ENCODE measurements around the gene TMEM151A.
"Not testable (repeated sequence)": the region's sequence is repeated elsewhere in the genome, so short reads cannot be mapped to it uniquely, and the experiment has no call there.

TMEM151A gene

GRCh38 chr11:66291706-66292542, at the start of gene TMEM151A:
TMEM151A (plus strand) TSS chr11:66291894; CDS start chr11:66292014, 120 bp downstream.
- peak; percentile 63 for DNase-seq

- no peak for DNase-seq
These were observed 49.5 kb upstream of the TMEM151A start for GRCh38 chr11:66242095-66242765.

GRCh38 chr11:66243782-66244535, 47.7 kb upstream of the TMEM151A start:
- DNase-seq: no peak

GRCh38 chr11:66247295-66247694, 44.4 kb upstream of the TMEM151A start:
- DNase-seq: no peak

GRCh38 chr11:66247801-66248200, 43.9 kb upstream of the TMEM151A start:
- DNase-seq: no peak

GRCh38 chr11:66248903-66249302, 42.8 kb upstream of the TMEM151A start:
- no peak for DNase-seq

GRCh38 chr11:66251809-66252208, 39.9 kb upstream of the TMEM151A start:
- no peak for DNase-seq

- not testable (repeated sequence) for DNase-seq
These were observed 38.6 kb upstream of the TMEM151A start for GRCh38 chr11:66253081-66253480.

GRCh38 chr11:66258473-66258893, 33.2 kb upstream of the TMEM151A start:
- no peak for DNase-seq

- no peak for DNase-seq
These were observed 32.5 kb upstream of the TMEM151A start for GRCh38 chr11:66259225-66259624.

- no peak for DNase-seq
These were observed 31.7 kb upstream of the TMEM151A start for GRCh38 chr11:66259956-66260355.

- DNase-seq: no peak
These were observed 30.1 kb upstream of the TMEM151A start for GRCh38 chr11:66261578-66261977.

GRCh38 chr11:66262191-66262590, 29.5 kb upstream of the TMEM151A start:
- no peak for DNase-seq

- DNase-seq: no peak
These were observed 29.0 kb upstream of the TMEM151A start for GRCh38 chr11:66262696-66263095.

- no peak for DNase-seq
These were observed 28.5 kb upstream of the TMEM151A start for GRCh38 chr11:66263231-66263630.

- no peak for DNase-seq
These were observed 27.9 kb upstream of the TMEM151A start for GRCh38 chr11:66263785-66264184.

GRCh38 chr11:66264383-66264782, 27.3 kb upstream of the TMEM151A start:
- DNase-seq: no peak

- DNase-seq: peak; percentile 48
These were observed 26.8 kb upstream of the TMEM151A start for GRCh38 chr11:66264914-66265313.

- no peak for DNase-seq
These were observed 25.9 kb upstream of the TMEM151A start for GRCh38 chr11:66265531-66266377.

GRCh38 chr11:66266378-66267038, 25.2 kb upstream of the TMEM151A start:
- DNase-seq: no peak

- DNase-seq: no peak
These were observed 24.7 kb upstream of the TMEM151A start for GRCh38 chr11:66267039-66267378.
